MM.1S (cell line): ENCODE data around the gene KCNQ2.

ENCODE experiments used
- CTCF ChIP-seq: fragments of 300-600 bp; sonication (generic); IDR thresholded peaks from 2 replicates; pipeline ENCODE4 v1.5.1; 2016; ENCODE audit warnings: antibody characterized with exemption, low read length, mixed read lengths
- EZH2 ChIP-seq: fragments of 300-600 bp; sonication (generic); optimal IDR thresholded peaks from 2 replicates; pipeline ENCODE3; 2017; ENCODE audit warnings: low read depth, mild to moderate bottlenecking, antibody characterized with exemption, low read length, mixed read lengths
- EZH2phosphoT487 ChIP-seq: fragments of 300-600 bp; sonication (generic); IDR thresholded peaks from 2 replicates; pipeline ENCODE4 v1.6.1; 2018; ENCODE audit warnings: antibody characterized with exemption, low read length

- TF ChIP-seq EZH2 (no peak), CTCF (no peak), EZH2phosphoT487 (no peak)
Measured at GRCh38 chr20:63499338-63499969, 27.0 kb upstream of the KCNQ2 start.
